A673 (cell line): ENCODE measurements around the gene HAND2. TPM values are rescaled to one million over a fixed set of nuclear protein-coding genes. Genes with fewer than 3 reads are reported as not detected.

Experiments
- BruUV-seq: library from RNA; stranded (reverse); fragments of 400-500 nt; replicated peaks from 2 replicates; lab custom pipeline; 2021; lab: Mats Ljungman, UMichigan
- CTCF ChIA-PET: fragments of 300-600 bp; sonication (Branson Sonifier 250); formaldehyde crosslinking; loops from one replicate; lab custom pipeline; 2022; ENCODE audit warnings: antibody characterized with exemption; lab: Charles Lee
- POLR2A ChIA-PET: fragments of 300-600 bp; sonication (Branson Sonifier 250); formaldehyde crosslinking; loops from one replicate; lab custom pipeline; 2022; ENCODE audit warnings: antibody characterized with exemption; ENCODE audit not compliant: low non-redundant PET; lab: Charles Lee
- DNase-seq: peaks from one replicate; pipeline ENCODE4 v3.0.0-alpha.2; 2015; ENCODE audit warnings: low spot score
- H3K27ac ChIP-seq: fragments of 200-600 bp; sonication (generic); 2 replicates; pipeline ENCODE4 v1.5.1; 2016; ENCODE audit warnings: mixed run types, low read depth, mild to moderate bottlenecking, mixed read lengths, antibody characterized with exemption, low read length; ENCODE audit not compliant: poor library complexity, severe bottlenecking
- H3K27me3 ChIP-seq: fragments of 200-600 bp; sonication (generic); replicated peaks from 2 replicates; pipeline ENCODE4 v1.6.1; 2017; ENCODE audit warnings: mixed run types, low read depth, mild to moderate bottlenecking, mixed read lengths, antibody characterized with exemption, low read length; ENCODE audit not compliant: insufficient read depth, poor library complexity
- H3K36me3 ChIP-seq: fragments of 200-600 bp; sonication (generic); 2 replicates; pipeline ENCODE4 v1.6.1; 2016; ENCODE audit warnings: mixed run types, mild to moderate bottlenecking, mixed read lengths, antibody characterized with exemption, low read length; ENCODE audit not compliant: insufficient read depth, poor library complexity, severe bottlenecking
- H3K4me1 ChIP-seq: fragments of 200-600 bp; sonication (generic); 2 replicates; pipeline ENCODE4 v1.6.1; 2017; ENCODE audit warnings: mixed run types, mild to moderate bottlenecking, mixed read lengths, antibody characterized with exemption, low read length; ENCODE audit not compliant: insufficient read depth, poor library complexity, severe bottlenecking
- H3K4me3 ChIP-seq: fragments of 200-600 bp; sonication (generic); 2 replicates; pipeline ENCODE4 v1.5.1; 2016; ENCODE audit warnings: low read depth, mixed run types, mild to moderate bottlenecking, mixed read lengths, low read length; ENCODE audit not compliant: poor library complexity, severe bottlenecking
- H3K9me3 ChIP-seq: fragments of 200-600 bp; sonication (generic); 2 replicates; pipeline ENCODE4 v1.6.1; 2016; ENCODE audit warnings: mixed run types, low read depth, mild to moderate bottlenecking, mixed read lengths, antibody characterized with exemption, low read length; ENCODE audit not compliant: poor library complexity, severe bottlenecking
- CTCF ChIP-seq: fragments of 300-800, 200-600 bp; sonication (generic); conservative IDR thresholded peaks from 2 replicates; pipeline ENCODE4 v1.5.1; 2017; ENCODE audit warnings: low read depth, mild to moderate bottlenecking, antibody characterized with exemption, low read length, moderate library complexity, mixed read lengths
- EZH2 ChIP-seq: fragments of 200-600 bp; sonication (generic); IDR thresholded peaks from 2 replicates; pipeline ENCODE4 v1.6.1; 2017; ENCODE audit warnings: borderline replicate concordance, low read depth, mild to moderate bottlenecking, mixed read lengths, antibody characterized with exemption, low read length; ENCODE audit not compliant: poor library complexity, severe bottlenecking
- intact Hi-C: fragments of 100-400 bp; cut with micrococcal nuclease; formaldehyde crosslinking; loops from one replicate; pipeline ENCODE4 v1.10.0; 2022; ENCODE audit not compliant: unreplicated experiment
- total RNA-seq: library from RNA; stranded (reverse); gene quantifications from 2 replicates; pipeline ENCODE4 v1.2.3, GENCODE V29; 2021

The HAND2 gene
- total RNA-seq, 1 experiment from 2014 or later: 24.0 TPM

GRCh38 chr4:173536808-173537429 lies 6.9 kb upstream of the HAND2 start:
- ChIA-PET CTCF (no interaction called here), POLR2A (no interaction called here)
- H3K36me3 ChIP-seq: no peaks in the 10 kb centered on the region
- intact Hi-C loops: no loop called here
- no peaks in the 10 kb centered on the region for H3K27me3 ChIP-seq
- peaks cover 24% of the 10 kb centered on the region for H3K4me1 ChIP-seq
- TF ChIP-seq EZH2: no peak
- TF ChIP-seq CTCF: peak; percentile 26; the same call in 1 of the 2 replicates
- no peak overlapping the region for H3K4me3 ChIP-seq
- DNase-seq: no peak
- no peak overlapping the region for H3K27ac ChIP-seq
- no TSS peak for BruUV-seq
- no peaks in the 10 kb centered on the region for H3K9me3 ChIP-seq

- no peak overlapping the region for H3K4me3 ChIP-seq
- H3K27me3 ChIP-seq: no peaks in the 10 kb centered on the region
- TF ChIP-seq EZH2 (no peak), CTCF (no peak)
- no peaks in the 10 kb centered on the region for H3K36me3 ChIP-seq
- no peak for DNase-seq
- H3K27ac ChIP-seq: no peak overlapping the region
- ChIA-PET CTCF (no interaction called here), POLR2A (no interaction called here)
- no peaks in the 10 kb centered on the region for H3K9me3 ChIP-seq
- intact Hi-C loops: no loop called here
- BruUV-seq: no TSS peak
- H3K4me1 ChIP-seq: peaks cover 18% of the 10 kb centered on the region
Measured at GRCh38 chr4:173535957-173536356, 5.9 kb upstream of the HAND2 start.

- BruUV-seq: no TSS peak
- Histone ChIP-seq H3K4me3 (no peak overlapping the region), H3K36me3 (no peaks in the 10 kb centered on the region), H3K27ac (no peak overlapping the region), H3K27me3 (no peaks in the 10 kb centered on the region), H3K9me3 (no peaks in the 10 kb centered on the region), H3K4me1 (peaks cover 17% of the 10 kb centered on the region)
- intact Hi-C loops: no loop called here
- POLR2A ChIA-PET: no interaction called here
- TF ChIP-seq EZH2 (no peak), CTCF (no peak)
- DNase-seq: no peak
- CTCF ChIA-PET: no interaction called here
Measured at GRCh38 chr4:173535165-173535902, 5.3 kb upstream of the HAND2 start.
